GM20000 (cell line): Measurements from ENCODE around the gene AP2A1.

Experiments used
- DNase-seq: peaks from one replicate; pipeline ENCODE4 v3.0.0; 2012; ENCODE audit warnings: low spot score
- TF ChIP-seq, protein P1 (sequence below): IDR thresholded peaks from 2 replicates; pipeline ENCODE4 v1.5.1; 2012; ENCODE audit warnings: mild to moderate bottlenecking, control low read depth; ENCODE audit errors: extremely low read depth, missing control alignments

AP2A1 gene

DNA sequence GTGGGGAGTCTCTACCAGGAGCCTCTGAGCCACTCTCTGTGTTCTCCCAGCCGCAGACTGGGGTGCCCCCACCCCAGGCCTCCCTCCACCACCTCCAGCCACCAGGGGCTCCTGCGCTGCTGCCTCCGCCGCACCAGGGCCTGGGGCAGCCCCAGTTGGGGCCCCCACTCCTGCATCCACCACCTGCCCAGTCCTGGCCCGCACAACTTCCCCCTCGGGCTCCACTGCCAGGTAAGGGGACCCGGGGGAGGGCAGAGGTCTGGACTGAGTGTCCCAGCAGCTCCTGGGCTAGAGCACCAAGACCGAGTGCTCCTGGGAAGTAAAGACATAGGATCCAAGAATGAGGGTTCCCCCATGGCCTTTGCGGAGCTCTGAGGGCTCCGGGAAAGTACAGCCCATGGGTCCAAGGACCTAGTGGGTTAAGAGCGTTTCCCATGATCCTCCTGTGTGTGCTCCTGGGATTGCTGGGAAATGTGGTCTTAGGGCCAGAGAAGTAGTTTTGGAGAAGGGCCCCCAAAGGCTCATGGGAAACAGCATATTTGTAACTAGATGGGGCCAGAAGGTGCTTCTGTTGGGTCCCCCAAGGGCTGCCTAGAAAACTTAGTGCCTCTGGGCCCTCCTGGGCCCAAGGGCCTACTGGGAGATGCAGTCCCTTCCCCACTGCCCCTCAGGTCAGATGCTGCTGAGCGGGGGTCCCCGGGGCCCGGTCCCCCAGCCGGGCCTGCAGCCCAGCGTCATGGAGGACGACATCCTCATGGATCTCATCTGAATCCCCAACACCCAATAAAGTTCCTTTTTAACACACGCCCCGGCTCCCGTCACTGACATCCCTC lies 69.6 kb downstream of the AP2A1 start:
- TF ChIP-seq, protein P1, sequence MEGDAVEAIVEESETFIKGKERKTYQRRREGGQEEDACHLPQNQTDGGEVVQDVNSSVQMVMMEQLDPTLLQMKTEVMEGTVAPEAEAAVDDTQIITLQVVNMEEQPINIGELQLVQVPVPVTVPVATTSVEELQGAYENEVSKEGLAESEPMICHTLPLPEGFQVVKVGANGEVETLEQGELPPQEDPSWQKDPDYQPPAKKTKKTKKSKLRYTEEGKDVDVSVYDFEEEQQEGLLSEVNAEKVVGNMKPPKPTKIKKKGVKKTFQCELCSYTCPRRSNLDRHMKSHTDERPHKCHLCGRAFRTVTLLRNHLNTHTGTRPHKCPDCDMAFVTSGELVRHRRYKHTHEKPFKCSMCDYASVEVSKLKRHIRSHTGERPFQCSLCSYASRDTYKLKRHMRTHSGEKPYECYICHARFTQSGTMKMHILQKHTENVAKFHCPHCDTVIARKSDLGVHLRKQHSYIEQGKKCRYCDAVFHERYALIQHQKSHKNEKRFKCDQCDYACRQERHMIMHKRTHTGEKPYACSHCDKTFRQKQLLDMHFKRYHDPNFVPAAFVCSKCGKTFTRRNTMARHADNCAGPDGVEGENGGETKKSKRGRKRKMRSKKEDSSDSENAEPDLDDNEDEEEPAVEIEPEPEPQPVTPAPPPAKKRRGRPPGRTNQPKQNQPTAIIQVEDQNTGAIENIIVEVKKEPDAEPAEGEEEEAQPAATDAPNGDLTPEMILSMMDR = no peak
- no peak for DNase-seq

DNA sequence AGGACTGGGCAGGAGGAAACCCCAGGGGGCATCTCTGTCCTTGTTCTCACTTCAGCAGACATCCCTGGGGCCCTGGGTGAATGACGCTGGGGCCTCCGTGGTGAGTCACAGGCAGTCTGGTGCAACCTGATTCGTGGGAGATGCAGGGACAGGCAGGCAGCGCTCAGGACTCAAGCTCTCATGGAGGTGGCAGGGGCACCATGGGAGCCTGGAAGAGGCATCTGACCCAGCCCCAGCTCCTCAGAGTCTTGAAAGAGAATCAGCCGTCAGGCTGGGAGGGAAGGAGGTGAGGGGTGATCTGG lies 70.2 kb downstream of the AP2A1 start:
- no peak for DNase-seq
- TF ChIP-seq, protein P1 = no peak

DNA sequence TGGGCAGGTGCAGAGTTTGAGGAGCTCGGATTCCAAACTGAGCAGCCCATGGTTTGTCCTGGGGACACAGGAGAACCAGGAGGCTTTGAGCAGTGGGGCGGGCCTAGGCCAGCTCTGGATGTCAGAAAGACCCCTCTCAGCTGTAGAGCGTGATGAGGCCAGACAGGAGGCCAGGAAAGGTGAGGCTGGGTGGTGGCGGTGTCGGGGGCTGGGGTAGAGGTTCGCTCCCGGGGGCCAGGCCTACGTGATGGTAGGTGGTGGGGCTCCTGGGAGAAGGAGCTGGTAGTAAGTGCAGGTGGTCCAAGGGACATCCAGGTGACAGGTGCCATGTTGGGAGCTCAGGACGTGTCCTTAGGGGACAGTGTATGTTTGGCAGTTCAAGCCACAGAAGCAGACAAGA lies 70.6 kb downstream of the AP2A1 start:
- DNase-seq = no peak
- TF ChIP-seq, protein P1 = no peak

DNA sequence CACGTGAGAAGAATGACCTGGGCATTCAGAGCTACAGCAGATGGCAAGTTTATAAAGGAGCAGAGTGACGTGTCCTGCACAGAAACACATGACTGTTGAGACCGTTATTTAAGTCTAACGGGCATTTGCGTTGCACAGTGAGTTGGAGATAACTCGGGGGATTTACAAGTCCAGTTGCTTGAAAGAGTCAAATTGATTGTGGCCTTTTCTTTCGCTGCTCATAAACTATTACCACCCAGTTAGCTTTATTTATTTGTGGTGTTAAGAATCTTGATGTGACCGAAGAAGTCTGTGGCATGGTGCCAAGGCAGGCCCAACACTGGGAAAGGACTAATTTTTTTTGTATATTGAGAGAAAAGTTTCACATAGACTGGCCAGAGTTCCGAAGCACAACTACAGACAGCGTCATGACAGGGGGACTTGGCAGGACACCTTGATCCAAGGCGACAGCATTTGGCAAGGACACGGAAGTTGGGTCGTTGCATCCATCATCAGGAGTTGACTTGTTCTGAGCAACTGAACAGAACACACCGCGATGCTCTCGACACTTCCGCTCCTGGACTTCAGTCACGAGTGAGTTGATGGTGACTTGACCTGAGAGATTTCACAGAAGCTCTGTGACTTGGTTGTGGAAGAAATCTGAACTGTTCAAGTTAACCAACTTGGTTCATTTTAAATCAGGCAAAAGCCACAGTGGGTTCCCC lies 72.2 kb downstream of the AP2A1 start:
- TF ChIP-seq, protein P1 = no peak

DNA sequence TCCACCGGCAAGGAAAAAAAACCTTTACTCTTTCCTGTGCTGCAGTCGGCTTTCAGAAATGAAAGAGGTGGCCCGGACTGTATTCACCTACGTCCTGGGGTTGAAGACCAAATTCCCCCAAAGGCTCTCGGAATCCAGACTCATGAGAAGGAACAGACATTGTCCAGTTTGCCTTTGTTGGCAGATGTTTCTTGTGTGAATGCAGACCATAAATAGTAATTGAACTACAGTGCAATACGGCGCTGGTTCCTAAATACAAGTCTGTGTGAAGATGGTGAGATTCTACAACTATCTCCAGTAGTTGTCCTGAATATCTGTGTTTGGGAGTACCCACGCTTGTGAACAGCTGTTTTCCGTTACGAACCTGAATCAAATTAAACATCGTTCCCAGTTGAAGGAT lies 72.9 kb downstream of the AP2A1 start:
- TF ChIP-seq, protein P1 = no peak
- DNase-seq = no peak

More for the DNA sequence above, 72.2 kb downstream of the AP2A1 start:
- no peak for DNase-seq

DNA sequence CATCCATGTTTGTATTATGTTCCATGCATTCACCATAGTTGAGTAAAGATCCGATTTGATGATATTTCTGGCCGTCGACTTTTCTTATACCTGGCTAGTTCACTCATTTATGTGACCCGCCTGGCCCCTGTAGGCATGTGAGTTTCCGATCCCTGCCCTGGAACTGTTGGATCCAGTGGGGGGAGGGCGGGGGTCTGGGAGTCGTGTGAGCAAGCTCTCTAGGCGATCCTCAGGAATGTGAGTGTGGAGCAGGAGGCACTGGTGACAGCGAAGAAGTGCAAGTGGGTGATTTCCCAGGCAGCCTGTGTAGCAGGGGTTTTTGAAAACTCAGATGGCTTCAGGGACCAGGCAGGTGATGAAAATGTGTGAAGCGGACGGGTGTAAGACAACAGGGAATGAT lies 73.5 kb downstream of the AP2A1 start:
- no peak for DNase-seq
- TF ChIP-seq, protein P1 = no peak

DNA sequence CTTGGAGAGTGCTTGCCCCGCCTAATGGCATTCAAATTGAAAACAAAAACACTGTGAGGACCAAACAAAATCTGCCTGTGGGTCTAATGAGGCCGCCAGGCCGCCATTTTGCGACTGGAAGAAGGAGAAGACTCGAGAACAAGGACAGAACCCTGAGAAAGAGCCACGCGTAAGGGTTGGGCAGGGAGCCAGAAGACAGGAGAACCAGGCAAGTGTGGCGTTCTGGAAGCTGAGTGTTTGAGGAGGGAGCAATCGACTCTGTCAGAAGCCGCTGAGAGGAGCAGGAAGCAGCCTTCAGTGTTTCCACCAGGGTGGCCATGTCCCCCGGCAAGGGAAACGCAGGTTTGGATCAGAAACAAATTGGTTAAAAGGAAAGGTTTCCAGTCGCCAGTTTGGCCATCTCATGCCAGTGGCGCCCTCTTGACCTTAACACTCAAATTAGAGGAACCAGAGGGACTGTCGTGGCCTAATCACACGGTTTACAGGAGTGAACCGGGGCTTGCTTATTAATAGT lies 74.0 kb downstream of the AP2A1 start:
- no peak for DNase-seq

More for the DNA sequence above, 74.0 kb downstream of the AP2A1 start:
- TF ChIP-seq, protein P1 = no peak
